Activated naive CD8-positive, alpha-beta T cell (primary cell): ENCODE measurements around the gene VAV1.

Experiments used
- H3K27ac Mint-ChIP-seq: one replicate; pipeline ENCODE4 v1.8.0; 2021; ENCODE audit warnings: mixed read lengths
- H3K27me3 Mint-ChIP-seq: one replicate; pipeline ENCODE4 v1.8.0; 2021; ENCODE audit warnings: mixed read lengths
- H3K36me3 Mint-ChIP-seq: one replicate; pipeline ENCODE4 v1.8.0; 2021; ENCODE audit warnings: mixed read lengths
- H3K4me1 Mint-ChIP-seq: one replicate; pipeline ENCODE4 v1.8.0; 2021; ENCODE audit warnings: low read depth, mixed read lengths
- H3K4me3 Mint-ChIP-seq: one replicate; pipeline ENCODE4 v1.8.0; 2021; ENCODE audit warnings: mild to moderate bottlenecking, mixed read lengths
- H3K9me3 Mint-ChIP-seq: one replicate; pipeline ENCODE4 v1.8.0; 2021; ENCODE audit warnings: low read depth, mixed read lengths

VAV1 gene

DNA sequence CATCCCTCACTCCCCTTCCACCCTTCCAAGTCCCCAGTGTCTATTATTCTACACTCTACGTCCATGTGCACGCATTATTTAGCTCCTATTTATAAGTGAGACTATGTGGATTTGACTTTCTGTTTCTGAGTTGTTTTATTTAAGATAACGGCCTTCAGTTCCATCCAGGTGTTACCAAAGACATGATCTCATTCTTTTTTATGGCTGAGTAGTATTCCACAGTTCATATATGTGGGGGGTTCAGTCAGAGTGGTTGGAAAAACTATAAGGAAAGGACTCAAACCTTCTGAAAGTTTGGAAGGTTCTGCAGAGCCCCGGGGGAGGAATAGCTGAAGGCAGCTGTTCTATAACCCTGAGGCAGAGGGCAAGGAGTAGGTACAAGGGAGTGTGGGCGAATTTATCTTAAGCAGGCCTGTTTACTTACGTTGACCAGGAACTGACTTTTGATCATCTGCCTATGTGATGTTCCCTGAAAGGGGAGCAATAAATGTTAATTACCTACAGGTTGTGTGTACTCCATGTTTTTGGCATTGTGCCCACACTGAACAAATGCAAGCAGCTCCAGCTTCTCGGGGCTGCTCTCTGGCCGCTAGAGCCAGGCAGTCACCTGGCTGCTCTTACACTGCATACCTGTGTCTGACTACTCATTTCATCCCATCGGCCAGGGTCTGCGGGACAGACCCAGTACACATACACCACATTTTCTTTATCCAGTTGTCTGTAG is 101.4 kb downstream of the VAV1 start:
- Mint-ChIP-seq H3K9me3 (no peaks in the 10 kb centered on the region), H3K27ac (no peak overlapping the region), H3K36me3 (no peaks in the 10 kb centered on the region), H3K4me3 (no peak overlapping the region), H3K4me1 (peaks cover 11% of the 10 kb centered on the region), H3K27me3 (no peaks in the 10 kb centered on the region)

DNA sequence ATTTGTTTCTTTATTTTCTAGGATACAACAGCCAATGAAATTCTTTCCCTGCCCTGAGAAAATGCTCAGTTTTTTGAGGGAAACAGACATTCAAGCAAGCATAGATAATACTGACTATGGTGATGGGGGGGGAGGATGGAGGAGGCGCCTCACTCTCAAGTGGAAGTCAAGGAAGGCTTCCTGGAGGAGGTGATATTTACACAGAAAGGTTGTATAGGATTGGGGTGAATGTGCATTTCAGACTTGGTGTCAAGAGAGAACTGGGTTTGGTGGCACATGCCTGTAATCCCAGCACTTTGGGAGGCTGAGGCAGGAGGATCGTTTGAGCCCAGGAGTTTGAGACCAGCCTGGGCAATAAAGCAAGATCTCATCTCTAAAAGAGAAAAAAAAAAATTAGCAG is 102.7 kb downstream of the VAV1 start:
- H3K4me1 Mint-ChIP-seq: peaks cover 7% of the 10 kb centered on the region
- H3K36me3 Mint-ChIP-seq: peaks cover 3% of the 10 kb centered on the region
- no peaks in the 10 kb centered on the region for H3K27me3 Mint-ChIP-seq
- H3K4me3 Mint-ChIP-seq: no peak overlapping the region
- no peak overlapping the region for H3K27ac Mint-ChIP-seq
- H3K9me3 Mint-ChIP-seq: no peaks in the 10 kb centered on the region

DNA sequence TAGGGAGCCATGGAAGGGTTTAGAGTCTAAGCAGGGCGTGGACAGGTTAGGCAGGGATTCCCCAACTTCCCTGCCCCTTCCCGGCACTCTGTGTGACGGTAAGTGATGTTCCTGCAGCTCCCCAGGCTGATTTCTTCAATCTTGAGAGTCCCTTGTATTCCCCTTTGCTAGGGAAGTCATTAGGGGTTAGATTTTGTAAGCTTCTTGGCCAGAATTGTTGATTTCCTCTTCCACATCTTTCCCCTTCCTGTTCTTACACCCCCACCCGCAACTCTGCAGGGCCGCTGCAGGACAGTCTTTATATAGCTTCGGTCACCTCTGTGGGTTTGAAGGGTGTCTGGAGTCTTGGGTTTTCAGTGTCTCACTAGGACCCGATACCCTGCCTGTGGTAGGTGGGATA is 104.2 kb downstream of the VAV1 start:
- Mint-ChIP-seq H3K27ac (no peak overlapping the region), H3K36me3 (peaks cover 3% of the 10 kb centered on the region), H3K4me1 (peaks cover 6% of the 10 kb centered on the region), H3K27me3 (no peaks in the 10 kb centered on the region), H3K9me3 (no peaks in the 10 kb centered on the region), H3K4me3 (no peak overlapping the region)

DNA sequence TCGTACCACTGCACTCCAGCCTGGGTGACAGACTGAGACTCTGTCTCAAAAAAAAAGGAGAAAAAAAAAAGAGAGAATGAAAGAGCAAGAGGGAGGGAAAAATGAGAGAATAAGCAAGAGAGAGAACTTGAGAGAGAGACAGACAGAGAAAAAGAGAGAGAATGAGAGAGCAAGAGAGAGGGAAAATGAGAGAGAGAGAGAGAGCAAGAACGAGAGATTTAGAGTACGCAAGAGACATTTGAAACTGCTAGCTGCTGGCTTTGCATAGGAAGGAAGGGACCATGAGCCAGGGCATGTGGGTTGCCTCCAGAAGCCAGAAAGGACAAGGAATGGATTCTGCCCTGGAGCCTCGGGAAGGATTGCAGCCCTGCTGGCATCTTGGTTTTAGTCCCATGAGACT is 105.3 kb downstream of the VAV1 start:
- no peak overlapping the region for H3K27ac Mint-ChIP-seq
- peaks cover 3% of the 10 kb centered on the region for H3K36me3 Mint-ChIP-seq
- no peak overlapping the region for H3K4me3 Mint-ChIP-seq
- H3K4me1 Mint-ChIP-seq: peaks cover 6% of the 10 kb centered on the region
- no peaks in the 10 kb centered on the region for H3K9me3 Mint-ChIP-seq
- H3K27me3 Mint-ChIP-seq: no peaks in the 10 kb centered on the region

DNA sequence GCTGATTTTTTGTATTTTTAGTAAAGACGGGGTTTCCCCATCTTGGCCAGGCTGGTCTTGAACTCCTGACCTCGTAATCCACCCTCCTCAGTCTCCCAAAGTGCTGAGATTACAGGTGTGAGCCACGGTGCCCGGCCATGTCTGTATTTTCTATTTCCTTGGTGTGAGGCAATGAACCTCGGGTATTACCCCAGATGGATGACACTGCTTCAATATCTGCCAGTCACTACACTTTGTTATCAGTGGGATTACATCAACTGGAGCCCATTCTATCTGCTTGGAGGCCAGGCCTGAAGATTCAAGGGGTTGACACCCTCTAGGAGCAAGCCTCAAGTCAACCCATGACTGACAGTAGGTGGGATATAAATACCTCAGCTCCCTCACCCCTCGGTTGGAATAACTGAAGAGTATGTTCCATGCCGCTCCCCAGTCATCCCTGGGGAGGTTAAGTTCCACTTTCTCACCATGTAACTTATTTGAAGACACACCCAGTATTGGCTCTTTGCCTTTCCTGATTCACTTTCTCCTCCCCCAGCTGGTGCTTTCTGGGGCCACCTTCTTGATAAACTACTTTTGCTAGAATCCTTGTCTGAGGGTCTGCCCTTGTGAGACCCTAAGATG is 113.9 kb downstream of the VAV1 start:
- Mint-ChIP-seq H3K27ac (no peak overlapping the region), H3K36me3 (peaks cover 8% of the 10 kb centered on the region), H3K27me3 (no peaks in the 10 kb centered on the region), H3K9me3 (peaks cover 10% of the 10 kb centered on the region), H3K4me3 (no peak overlapping the region), H3K4me1 (peaks cover 46% of the 10 kb centered on the region)

DNA sequence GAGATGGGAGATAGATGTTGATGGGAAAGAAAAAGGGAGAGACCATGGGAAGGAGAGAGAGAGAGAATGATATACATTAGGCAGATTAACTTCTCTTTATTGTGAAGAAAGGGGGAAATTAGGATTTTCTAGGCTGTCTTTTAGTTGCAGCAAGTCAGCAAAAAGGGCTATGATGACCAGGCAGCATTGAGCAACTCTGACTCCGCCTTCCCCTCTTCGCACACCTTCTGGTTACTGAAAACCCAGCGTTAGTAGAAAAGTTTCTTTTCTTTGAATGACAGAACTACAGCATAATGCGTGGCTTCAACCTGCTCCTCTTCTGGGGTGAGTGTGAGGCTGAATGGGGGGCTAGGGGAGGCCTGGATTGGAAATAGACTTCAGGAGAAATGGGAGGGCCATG is 114.8 kb downstream of the VAV1 start, which contains the start of gene ADGRE1:
ADGRE1 (plus strand) TSS at position 264 of the 400 bp plus-strand sequence; CDS start at position 294, 30 bp downstream.
- Mint-ChIP-seq H3K4me3 (peak within 1 kb of the TSS; percentile 11), H3K27me3 (no peaks in the 10 kb centered on the region), H3K27ac (peak within 1 kb of the TSS; percentile 50), H3K4me1 (peaks cover 55% of the 10 kb centered on the region), H3K9me3 (peaks cover 12% of the 10 kb centered on the region), H3K36me3 (peaks cover 9% of the 10 kb centered on the region)

DNA sequence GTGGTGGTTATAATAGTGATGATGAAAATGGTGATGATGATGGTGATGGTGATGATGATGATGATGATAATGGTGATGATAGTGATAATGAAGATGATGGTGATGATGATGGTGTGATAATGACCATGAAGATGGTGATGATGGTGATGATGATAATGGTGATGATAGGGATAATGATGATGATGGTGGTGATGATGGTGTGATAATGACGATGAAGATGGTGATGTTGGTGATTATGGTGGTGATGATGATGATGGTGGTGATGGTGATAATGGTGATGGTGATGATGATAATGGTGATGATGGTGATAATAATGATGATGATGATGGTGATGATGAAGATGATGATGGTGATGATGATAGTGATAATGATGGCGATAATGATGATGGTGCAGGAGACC is 116.5 kb downstream of the VAV1 start:
- Mint-ChIP-seq H3K9me3 (peaks cover 20% of the 10 kb centered on the region), H3K36me3 (peaks cover 11% of the 10 kb centered on the region), H3K4me1 (peaks cover 69% of the 10 kb centered on the region), H3K27ac (peak overlapping the region; percentile 1), H3K27me3 (no peaks in the 10 kb centered on the region), H3K4me3 (peak overlapping the region; percentile 4)

DNA sequence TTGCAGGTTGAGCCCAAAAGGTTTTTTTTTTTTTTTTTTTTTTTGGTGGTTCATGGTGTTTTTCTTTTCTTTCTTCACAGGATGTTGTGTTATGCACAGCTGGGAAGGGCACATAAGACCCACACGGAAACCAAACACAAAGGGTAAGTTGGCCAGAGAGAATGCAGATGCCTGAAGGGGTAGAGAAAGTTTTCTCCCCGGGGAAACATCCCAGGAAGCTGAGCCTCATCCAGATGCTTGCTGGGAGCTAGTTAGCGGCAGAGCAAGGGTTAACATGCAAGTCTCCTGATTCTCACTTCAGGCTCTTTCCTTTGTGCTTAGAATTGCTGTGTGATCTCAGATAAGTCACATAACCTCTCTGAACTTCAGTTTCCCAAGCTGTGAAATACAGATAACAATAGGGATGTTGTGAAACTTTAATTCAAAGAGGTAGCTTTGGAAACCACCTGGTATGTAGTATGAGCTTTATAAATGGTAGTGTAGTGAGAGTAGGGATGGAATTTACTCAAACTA is 117.9 kb downstream of the VAV1 start:
- H3K9me3 Mint-ChIP-seq: peaks cover 32% of the 10 kb centered on the region
- peak overlapping the region; percentile 58 for H3K4me3 Mint-ChIP-seq
- H3K27ac Mint-ChIP-seq: peak overlapping the region; percentile 89

DNA sequence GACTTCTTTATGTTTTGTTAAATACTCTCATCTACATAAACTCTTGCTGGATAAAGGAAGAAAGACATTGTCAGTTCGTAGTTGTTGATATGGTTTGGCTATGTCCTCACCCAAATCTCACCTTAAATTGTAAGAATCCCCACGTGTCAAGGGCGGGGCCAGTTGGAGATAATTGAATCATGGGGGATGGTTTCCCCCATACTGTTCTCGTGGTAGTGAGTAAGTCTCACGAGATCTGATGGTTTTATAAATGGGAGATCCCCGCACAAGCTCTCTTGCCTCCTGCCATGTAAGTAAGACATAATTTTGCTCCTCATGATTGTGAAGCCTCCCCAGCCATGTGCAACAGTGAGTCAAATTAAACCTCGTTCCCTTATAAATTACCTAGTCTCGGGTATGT is 118.4 kb downstream of the VAV1 start:
- peaks cover 32% of the 10 kb centered on the region for H3K9me3 Mint-ChIP-seq
- H3K4me1 Mint-ChIP-seq: peaks cover 78% of the 10 kb centered on the region
- peak overlapping the region; percentile 58 for H3K4me3 Mint-ChIP-seq
- H3K27ac Mint-ChIP-seq: peak overlapping the region; percentile 89
- H3K27me3 Mint-ChIP-seq: no peaks in the 10 kb centered on the region
- H3K36me3 Mint-ChIP-seq: peaks cover 21% of the 10 kb centered on the region

More for the DNA sequence above, 117.9 kb downstream of the VAV1 start:
- no peaks in the 10 kb centered on the region for H3K27me3 Mint-ChIP-seq
- peaks cover 78% of the 10 kb centered on the region for H3K4me1 Mint-ChIP-seq
- H3K36me3 Mint-ChIP-seq: peaks cover 21% of the 10 kb centered on the region

DNA sequence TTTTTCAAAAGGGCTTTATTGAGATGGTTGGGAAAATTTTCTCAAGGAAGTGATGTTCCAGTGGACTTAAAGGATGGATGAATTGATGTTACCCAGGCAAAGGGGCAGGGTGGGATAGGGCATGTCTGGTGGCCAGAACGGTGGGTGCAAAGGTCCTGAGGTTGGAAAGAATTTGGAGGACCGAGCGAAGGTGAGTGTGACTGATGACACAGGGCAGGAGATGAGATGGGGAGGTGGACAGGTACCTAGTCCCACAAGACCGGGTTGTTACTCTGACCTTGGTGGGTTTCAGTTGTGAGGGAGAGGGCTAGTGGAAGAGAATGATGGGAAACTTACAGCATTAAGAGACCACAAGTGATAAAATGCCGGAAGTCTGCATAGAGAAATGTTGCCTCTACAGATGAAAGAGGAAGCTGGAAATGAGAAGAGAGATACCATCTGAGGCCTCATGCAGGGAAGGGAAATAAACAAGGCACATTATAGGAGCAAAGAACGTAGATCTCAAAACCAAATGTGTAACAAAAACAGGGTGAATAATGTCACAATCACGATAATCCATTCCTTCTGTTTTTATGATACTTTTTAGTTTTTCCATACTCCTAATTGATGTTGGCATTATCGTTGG is 119.4 kb downstream of the VAV1 start:
- H3K9me3 Mint-ChIP-seq: peaks cover 35% of the 10 kb centered on the region
- H3K4me1 Mint-ChIP-seq: peaks cover 76% of the 10 kb centered on the region
- H3K4me3 Mint-ChIP-seq: peak overlapping the region; percentile 61
- H3K36me3 Mint-ChIP-seq: peaks cover 26% of the 10 kb centered on the region
- H3K27me3 Mint-ChIP-seq: no peaks in the 10 kb centered on the region
- peak overlapping the region; percentile 89 for H3K27ac Mint-ChIP-seq

DNA sequence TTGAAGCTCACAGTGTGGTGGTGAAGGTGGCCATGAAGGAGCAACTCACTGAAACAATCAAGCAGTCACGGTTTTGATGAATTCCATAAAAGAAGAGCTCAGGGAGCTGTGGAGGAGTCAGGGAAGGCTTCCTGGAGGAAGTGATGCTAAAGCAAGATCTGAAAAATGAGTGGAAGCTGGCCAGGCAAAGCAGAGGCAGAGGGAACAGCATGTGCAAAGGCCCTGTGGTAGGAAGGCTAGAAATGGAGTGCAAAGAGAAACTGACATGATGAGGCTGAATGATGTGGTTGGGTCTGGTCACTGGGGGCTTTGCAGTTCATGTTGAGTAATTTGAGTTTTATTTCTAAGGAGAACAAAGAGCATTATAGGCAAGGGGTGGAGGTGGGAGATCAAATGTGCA is 121.8 kb downstream of the VAV1 start:
- no peaks in the 10 kb centered on the region for H3K27me3 Mint-ChIP-seq
- peaks cover 34% of the 10 kb centered on the region for H3K36me3 Mint-ChIP-seq
- H3K27ac Mint-ChIP-seq: no peak overlapping the region
- peaks cover 36% of the 10 kb centered on the region for H3K9me3 Mint-ChIP-seq
- peaks cover 59% of the 10 kb centered on the region for H3K4me1 Mint-ChIP-seq
- no peak overlapping the region for H3K4me3 Mint-ChIP-seq

DNA sequence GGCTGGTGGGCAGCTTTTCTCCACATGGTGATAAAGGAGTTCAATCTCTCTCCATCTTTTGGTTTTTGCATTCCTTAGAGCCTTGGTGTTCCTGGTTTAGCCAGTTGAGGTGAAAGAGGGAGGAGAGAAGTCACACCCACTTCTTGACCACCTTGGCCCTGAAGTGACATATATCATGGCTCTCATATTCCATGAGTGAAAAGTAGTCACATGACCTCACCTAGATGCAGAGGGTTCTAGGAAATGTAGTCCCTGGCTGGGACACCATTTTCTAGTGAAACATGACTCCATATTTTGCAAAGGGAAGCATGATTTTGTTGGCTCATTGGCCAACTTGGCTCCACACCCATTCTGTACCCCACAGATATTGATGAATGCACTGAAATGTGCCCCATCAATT is 130.9 kb downstream of the VAV1 start:
- H3K36me3 Mint-ChIP-seq: peaks cover 23% of the 10 kb centered on the region
- no peak overlapping the region for H3K4me3 Mint-ChIP-seq
- H3K4me1 Mint-ChIP-seq: no peaks in the 10 kb centered on the region
- no peaks in the 10 kb centered on the region for H3K27me3 Mint-ChIP-seq
- H3K27ac Mint-ChIP-seq: no peak overlapping the region
- H3K9me3 Mint-ChIP-seq: peaks cover 29% of the 10 kb centered on the region

DNA sequence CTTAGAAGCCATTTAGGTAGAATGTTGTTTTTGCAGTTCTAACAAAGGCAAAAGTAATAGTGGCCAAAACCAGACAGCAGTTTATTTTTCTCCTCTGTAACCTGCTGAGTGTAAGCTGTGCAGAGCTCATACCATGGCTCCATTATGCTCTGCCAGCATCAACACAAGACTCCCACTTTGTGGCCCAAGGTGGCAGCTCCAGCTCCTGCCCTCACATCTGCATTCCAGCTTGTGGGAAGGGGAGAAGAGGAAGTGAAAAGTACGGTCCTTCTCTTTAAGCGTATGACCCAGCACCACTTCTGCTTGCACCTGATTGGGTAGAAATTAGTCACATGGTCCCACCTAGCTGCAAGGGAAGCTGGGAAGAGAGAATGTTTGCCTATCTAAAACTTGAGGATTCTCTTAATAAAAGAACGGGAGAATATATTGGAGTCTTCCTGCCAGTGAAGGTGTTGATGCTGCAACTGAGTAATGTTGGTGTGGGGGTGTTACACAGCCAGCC is 134.1 kb downstream of the VAV1 start:
- Mint-ChIP-seq H3K4me3 (no peak overlapping the region), H3K36me3 (peaks cover 16% of the 10 kb centered on the region), H3K27me3 (no peaks in the 10 kb centered on the region), H3K27ac (no peak overlapping the region), H3K4me1 (peaks cover 3% of the 10 kb centered on the region), H3K9me3 (peaks cover 12% of the 10 kb centered on the region)
